AG09309 (cell line): Measurements from ENCODE around the gene CHAC1.

Experiments used
- DNase-seq: peaks from one replicate; pipeline ENCODE4 v3.0.0-alpha.2; 2010; ENCODE audit warnings: low read depth
- H3K4me3 ChIP-seq: 2 replicates; pipeline ENCODE4 v1.5.1; 2011; ENCODE audit warnings: mild to moderate bottlenecking, low read depth, low read length, moderate library complexity; ENCODE audit not compliant: control insufficient read depth
- CTCF ChIP-seq: IDR thresholded peaks from 2 replicates; pipeline ENCODE4 v1.5.1; 2011; ENCODE audit warnings: mild to moderate bottlenecking, low read depth, low read length, inconsistent platforms; ENCODE audit not compliant: insufficient read depth, control insufficient read depth; ENCODE audit errors: missing control alignments

The CHAC1 gene

GRCh38 chr15:40985541-40986330 is 32.5 kb downstream of the CHAC1 start:
- DNase-seq, result peak; percentile 37
- H3K4me3 ChIP-seq, result no peak overlapping the region
- no peak for TF ChIP-seq CTCF

DNA sequence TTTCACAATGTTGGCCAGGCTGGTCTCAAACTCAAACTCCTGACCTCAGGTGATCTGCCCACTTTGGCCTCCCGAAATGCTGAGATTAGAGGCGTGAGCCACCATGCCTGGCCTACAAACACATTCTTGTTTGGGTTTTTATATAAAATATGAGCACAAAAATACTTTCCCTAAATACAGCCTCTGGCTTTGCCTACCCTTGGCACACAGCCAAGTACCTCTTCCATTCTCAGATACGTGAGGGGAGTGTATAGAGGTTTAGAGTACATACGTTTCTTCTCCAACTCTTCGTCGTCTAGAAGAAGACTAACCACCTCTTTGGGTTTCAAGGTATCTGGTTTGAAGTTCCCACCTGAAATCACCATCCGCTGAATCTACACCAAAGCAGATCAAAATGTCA is 33.5 kb downstream of the CHAC1 start:
- DNase-seq, result no peak
- no peak for TF ChIP-seq CTCF
- H3K4me3 ChIP-seq, result no peak overlapping the region

DNA sequence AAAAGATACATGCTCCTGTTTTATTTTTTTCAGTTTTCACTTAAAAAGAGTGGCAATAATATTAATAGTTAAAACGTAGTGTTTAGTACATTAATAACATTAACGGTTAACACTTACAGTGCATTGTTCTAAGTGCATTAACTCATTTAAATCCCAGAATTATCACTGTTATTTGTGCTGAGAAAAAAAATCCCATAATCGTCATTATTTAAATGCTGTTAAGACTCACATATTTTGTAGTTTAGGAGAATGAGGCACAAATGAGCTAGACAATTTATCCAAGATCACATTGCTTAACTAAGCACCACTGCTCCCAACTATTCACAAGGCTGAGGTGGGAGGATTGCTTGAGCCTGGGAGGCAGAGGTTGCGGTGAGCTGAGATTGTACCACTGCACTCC is 34.9 kb downstream of the CHAC1 start:
- no peak for TF ChIP-seq CTCF
- DNase-seq, result no peak
- H3K4me3 ChIP-seq, result no peak overlapping the region

- no peak for DNase-seq
- no peak for TF ChIP-seq CTCF
- H3K4me3 ChIP-seq, result no peak overlapping the region
Measured at GRCh38 chr15:40990080-40990479, 36.8 kb downstream of the CHAC1 start.

DNA sequence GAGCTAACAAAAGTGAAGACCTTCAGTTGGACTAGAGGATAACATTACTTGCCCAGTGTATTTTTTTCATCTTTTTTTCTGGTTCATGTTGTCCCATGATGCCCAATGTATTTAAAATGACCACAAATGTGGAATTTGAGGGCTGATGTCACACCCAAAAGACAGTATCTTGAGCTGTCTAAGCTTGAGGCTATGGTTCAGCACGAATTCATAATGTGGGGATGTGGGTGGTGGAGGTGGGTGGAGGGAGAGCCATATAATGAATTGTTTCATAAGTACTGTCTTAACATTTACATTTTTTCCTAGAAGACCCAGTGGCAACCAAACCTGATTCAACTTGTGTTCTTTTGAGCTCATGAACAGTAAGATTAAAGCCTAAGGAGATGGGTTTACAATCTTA is 37.5 kb downstream of the CHAC1 start:
- DNase-seq, result no peak
- no peak for TF ChIP-seq CTCF
- no peak overlapping the region for H3K4me3 ChIP-seq

DNA sequence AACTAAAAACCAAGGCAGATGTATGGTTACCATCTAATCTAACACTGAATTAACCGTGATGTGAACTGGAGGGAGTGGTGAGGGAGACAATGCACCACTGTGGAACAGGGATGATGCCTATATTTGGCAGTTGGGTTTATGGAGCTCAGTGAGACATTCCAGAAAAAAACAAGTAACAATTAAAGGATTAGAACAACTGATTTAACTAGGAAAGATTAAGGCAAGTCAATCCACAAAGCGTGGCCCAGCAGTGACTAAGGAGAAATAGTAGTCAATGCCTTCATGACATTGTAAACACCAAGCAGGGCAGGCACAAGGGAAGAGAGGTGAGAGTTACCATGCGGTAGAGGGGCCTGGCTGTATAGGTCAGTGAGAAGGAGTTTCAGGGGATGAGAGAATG is 38.1 kb downstream of the CHAC1 start:
- no peak for DNase-seq
- H3K4me3 ChIP-seq, result no peak overlapping the region

More for the DNA sequence above, 38.1 kb downstream of the CHAC1 start:
- TF ChIP-seq CTCF, result no peak
